GM19452 (cell line): ENCODE data around the gene RALGDS.
A peak's percentile ranks its signal among the peaks of the same experiment; 100 is the strongest.

Source experiments
- ATAC-seq: cut with Tn5 transposase; IDR thresholded peaks from one replicate; pipeline ENCODE4 v1.9.1; 2021; ENCODE audit not compliant: unreplicated experiment

RALGDS gene

DNA sequence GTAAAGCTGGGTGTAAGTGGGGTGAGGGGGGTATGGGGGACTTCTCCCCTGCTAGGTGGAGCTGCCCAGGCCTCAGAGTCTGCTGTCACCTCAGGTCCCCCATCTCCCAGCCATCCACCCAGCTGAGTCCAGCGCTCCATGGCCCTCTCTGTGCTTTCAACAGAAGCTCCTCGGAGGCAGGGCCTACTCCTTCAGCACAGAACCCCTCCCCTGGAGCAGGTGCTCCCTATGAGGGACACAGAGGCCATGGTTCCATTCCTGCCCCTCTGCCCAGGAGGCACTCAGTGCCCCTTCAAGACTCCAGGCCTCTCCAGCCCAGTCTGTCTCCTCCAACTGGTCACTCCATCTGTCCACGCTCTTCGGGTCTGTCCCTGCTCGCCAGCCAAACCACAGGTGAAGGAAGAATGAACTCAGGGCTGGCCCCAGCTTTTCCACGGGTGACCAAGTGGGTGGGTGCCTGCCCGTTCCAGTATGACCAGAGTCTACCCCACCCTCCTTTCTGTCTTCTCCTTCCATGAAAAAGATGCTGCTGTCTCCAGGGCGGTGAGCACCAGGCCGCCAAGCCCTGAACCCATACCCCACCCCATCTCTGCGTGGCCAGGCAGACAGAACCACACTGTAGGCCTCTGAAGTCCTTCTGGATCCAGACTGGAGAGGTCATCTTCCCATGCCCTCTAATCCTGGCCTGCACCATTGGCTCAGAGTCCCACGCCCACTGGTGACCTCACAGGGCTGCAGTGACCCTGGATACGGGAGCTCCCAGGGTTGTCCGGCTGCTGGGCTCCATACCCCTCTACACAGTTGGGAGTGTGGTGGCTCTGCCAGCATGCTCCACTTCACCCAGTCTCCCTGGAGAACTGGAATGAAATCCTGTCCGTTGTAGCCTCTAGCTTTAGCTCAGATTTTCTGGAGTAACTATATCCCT is 30.8 kb upstream of the RALGDS start:
- ATAC-seq, result no peak

GRCh38 chr9:133151041-133151440 is 30.0 kb upstream of the RALGDS start:
- no peak for ATAC-seq

- ATAC-seq, result peak; percentile 61
These were observed 28.3 kb upstream of the RALGDS start for GRCh38 chr9:133149130-133150015.

DNA sequence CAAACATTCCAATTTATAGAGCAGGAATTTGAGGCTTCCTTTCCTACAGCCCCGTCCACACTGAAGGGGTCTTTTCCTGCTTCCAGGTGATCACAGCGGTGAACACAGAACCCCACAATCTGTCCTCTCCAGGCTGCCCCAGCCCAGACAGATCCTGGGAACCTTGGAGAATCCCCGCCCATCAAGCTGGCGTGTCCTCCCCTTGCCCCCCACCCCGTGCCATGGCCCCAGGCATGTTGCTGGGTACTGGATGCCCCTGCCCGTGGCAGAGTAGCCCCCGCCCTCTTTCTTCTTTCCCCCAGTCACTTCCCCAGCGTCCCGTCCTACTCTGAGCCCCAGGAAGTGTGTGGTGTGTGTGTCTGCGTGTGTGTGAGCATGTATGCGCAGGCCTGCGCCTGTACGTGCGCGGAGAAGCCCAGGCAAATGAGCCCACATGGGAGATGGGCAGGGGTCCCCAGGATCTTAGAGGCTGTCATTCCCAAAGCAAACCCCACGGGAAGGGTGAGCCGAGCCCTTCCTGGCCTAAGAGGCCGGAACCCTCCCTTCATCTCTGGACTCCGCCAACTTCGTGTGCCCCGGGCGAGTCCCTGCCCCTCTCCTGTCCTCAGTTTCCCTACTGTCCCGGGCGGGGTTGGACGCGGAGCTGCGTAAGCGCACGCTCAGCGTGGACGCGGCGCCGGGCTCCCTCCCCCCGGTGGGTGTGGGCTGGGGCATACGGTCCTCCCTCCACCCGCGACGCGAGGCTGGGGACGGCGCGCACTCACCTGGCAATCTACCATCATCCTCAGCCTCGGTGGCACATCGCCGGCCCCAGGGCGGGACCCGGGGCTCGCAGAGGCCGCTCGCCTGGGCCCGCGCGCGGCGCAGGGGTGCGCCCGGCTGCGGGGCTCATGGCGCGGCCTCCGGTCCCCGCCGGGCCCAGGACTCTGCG is 27.4 kb upstream of the RALGDS start:
- peak; percentile 25 for ATAC-seq

DNA sequence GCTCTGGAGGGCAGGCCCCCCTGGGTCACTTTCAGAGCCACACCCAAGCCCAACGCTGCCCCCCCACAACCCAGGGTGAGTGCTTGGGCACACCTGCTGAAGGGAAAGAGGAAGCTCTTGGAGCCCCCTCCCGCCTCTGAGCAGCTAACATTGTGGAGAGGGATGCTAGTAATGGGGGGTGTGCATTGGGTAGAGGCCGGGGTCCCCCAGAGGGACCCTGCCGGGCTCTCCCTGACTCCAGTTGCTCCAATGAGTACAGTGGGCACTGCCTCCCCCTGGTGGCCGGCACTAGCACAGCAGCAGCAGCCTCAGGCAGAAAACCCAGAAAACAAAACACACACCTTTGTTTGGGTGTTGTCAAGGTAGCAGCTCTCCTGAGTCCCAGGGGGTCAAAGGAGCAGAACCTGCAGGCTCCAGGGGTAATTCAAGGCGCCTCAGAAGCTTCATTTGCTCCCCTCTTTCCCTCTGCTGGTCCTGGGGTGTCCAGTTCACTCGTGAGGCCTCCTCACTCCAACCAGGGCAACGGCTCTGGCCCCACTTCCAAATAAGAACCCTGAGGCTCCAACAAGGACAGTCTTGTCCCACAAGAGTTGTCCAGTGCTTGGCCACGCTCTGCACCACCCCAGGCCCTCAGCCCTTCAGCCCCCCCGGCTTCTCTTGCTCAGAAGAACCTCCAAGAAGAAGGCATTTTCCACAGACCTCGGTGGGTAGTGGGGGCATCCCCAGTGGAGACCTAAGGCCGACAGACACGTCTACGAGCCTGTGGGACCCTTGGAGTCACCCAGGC is 26.6 kb upstream of the RALGDS start:
- ATAC-seq, result no peak

GRCh38 chr9:133146746-133147411 is 25.8 kb upstream of the RALGDS start:
- no peak for ATAC-seq

- no peak for ATAC-seq
These were observed 24.1 kb upstream of the RALGDS start for GRCh38 chr9:133144904-133145851.

DNA sequence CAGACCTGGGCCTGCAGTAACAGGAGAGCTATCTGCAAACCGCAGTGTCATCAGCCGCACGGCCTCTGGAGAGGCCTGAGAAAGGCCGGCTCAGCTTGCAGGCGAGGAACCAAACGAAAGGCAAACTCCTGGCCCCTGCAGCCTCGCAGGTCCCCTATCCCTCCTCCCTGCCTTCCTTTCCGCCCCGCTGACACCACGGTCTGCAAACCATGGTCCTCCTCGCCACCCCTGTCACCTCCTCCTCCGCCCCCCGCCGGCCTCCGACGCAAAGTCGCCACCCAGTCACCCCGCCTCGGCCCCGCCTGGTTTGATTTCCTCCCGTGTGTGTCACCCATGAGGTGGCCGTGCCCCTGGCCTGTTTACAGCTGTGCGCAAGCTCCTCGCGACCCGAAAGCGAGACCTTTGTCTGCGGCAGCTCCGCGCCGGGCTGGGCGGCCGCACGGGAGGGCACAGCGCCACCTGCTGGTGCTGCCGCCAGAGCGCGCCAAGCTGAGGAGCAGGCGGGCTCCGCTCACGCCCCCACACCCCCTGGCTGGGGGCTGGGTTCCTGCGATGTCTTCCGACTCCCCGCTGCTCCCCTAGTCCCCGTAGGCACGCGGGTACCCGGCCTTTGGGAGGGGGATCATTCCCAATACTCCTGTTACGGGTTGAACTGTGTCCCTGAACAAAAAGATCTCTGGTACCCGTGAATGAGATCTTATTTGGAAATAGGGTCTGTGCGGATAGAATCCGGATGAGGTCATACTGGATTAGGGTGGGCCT is 23.3 kb upstream of the RALGDS start:
- ATAC-seq, result peak; percentile 37

- no peak for ATAC-seq
These were observed 22.6 kb upstream of the RALGDS start for GRCh38 chr9:133143639-133144141.

DNA sequence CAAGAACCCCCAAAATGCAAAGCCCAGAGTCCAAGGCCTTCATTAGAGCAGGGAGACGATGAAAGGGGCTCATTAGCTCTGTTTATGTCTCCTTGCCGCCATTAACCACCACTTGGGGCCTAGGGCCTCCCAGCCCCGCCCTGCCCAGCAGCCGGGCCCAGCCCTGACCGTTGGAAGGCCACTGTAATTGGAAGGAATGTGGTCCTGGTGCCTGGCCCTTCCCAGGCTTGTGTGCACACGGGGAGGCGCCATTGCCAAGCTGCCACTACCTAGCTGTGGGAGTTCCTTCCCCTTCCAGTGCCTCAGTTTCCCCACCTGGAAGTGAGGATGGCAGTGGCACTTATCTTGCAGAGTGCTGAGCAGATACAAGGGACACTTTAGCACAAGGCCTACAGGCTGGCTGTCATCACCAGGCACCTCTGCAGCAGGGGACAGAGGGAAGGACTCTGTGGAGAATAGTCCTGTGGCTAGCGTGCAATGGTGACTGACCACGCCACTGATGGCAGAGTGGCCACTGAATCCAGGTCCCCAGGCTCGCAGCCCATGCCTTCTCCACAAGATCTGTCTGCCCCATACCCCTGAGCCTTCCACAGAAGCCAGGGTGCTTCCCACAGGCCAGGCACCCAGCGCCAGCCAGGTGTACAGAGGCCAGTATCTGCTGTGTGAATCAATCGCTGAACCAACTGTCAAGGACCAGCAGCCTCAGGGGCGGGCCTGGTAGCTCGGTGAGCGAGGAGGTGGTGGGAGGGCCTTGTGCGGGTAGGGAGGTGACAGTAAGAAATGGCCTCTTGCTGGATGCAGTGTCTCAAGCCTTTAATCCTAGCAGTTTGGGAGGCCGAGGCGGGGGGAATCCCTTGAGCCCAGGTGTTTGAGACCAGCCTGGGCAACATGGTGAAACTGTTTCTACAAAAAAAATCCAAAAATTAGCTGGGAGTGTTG is 21.9 kb upstream of the RALGDS start:
- no peak for ATAC-seq

DNA sequence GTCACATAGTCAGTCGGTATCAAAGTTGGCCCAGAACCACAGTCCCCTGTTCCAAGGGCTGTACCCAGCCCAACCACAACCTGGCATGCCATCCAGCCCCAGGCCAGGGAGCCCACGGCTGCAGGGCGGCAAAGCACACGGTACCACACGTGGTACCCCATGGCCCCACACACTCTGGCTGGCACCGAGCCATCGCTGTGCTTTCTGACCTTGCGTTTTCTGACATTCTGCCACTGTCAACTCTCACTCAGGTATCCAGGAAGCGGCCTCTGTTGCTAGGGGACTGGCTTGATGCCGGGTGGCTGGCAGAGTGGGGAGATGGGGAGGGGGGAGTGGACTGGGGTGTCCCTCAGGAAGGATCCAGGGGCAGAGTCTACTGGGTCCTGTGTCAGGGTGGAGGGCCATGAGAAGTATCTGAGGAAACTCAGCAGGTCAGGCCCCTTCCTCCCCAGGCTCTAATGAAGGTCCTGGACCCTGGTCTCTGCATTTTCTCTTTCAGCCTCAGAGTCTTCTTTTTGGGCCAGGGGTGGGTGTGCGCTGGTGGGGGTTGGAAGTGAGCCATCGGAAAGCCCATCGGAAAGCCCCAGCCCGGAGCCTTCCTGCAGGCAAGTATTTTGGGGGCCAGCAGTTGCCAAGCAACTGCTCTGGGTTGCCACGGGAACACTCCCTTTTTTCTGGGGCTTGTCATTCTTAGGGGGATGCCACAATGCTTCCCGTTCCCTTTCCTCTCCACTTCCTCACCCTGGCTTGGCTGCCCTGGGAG is 21.0 kb upstream of the RALGDS start:
- no peak for ATAC-seq

GRCh38 chr9:133140606-133141005 is 19.6 kb upstream of the RALGDS start:
- no peak for ATAC-seq

DNA sequence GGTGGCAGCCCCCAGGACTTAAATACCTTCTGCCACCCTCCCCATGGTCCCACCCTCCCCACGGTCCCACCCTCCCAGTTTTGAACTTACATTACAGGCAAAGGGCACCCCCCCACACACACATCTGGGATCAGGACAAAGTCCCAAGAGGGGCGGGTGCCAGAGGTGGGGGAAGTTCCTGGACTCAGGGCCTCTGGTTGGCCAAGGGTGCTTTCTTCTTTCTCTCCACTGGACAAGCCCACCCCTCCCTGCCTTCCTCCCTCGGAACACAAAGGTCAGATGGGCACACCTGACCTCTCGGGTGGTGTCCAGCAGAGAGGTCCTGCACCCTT is 19.1 kb upstream of the RALGDS start:
- no peak for ATAC-seq

DNA sequence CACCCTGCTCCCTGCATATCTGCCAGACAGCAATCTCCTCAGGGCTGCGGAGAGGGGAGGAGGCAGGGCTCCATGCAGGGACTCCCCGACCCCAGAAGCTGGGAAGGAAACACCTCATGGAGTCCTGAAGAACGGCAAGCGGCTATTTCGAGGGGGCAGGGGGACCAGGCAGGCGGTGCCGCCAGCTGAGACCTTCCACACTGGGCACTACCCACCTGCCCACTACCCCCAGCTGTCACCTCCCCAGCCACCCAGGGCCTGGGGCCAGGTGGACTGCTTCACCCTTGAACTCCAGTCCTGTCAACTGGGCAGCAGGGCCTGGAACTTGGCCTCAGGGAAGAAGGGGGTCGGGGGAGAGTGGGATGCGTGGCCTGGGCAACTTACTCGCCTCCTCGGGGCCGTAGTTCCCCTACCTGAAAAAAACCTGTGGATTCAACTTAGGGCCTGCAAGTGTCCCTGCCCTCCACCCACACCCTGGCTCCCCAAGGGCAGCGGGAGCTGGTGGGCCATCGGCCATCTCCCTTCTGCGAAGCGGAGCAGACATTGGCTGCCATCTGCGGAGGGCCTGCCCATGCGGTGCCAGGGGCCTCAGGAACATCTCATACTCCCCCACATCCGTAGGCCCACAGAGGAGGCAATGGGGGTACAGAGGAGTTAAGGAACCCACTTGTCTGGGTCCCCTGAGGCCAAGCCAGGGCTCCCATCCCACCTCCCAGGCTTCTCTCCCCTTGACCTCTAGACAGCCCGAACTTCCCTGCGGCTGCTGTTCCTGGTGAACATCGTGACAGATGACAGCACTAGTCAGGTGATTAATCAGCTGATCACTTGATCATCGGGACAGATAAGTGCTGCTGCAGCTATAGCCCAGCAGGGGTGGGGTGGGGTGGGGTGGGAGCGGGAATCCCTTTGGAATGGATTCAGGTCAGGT is 18.5 kb upstream of the RALGDS start:
- ATAC-seq, result no peak
